Activated CD8-positive, alpha-beta memory T cell treated with anti-CD3 and anti-CD28 coated beads, Interleukin-2, amount 50 U/mL, for 4 hours (primary cell): Measurements from ENCODE around the gene GAL3ST2.
"Not testable (repeated sequence)": the region's sequence is repeated elsewhere in the genome, so short reads cannot be mapped to it uniquely, and the experiment has no call there.

Experiments used
- DNase-seq: peaks from one replicate; pipeline ENCODE4 v3.0.0-alpha.2; 2020

Gene GAL3ST2

GRCh38 chr2:241822264-241822623, 45.6 kb downstream of the GAL3ST2 start:
- no peak for DNase-seq

DNA sequence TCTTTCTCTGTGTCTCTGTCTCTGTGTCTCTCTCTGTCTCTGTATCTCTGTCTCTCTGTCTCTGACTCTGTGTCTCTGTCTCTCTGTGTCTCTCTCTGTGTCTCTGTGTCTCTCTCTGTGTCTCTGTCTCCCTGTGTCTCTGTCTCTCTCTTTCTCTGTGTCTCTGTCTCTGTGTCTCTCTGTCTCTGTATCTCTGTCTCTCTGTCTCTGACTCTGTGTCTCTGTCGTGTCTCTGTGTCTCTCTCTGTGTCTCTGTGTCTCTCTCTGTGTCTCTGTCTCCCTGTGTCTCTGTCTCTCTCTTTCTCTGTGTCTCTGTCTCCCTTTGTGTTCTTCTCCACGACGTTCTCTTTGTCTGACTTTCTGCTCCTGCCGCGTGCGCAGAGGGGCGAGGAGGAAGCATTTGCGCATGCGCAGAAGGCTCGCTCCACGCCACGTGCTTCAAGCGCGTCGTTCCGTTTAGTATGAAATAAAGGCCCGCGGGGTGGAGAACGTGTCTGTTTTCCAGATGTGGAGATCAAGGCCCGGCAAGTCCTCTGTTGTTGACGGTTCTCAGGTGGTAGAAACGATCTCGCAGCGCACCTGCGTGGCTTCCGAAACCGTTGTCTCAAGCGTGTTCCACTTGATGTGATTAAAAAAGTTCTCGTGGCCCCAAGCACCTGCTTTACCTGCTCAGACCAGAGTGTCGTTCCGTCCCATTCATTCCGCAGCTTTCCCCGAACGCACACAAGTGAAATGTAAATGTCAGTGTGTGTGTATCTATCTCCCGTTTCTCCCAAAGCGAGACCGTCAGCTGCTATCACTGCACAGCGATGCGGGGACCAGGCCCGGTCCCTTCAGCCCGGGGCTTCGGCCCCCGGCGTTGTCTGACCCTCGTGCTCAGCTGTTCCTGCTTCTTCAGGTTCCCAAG, 47.2 kb downstream of the GAL3ST2 start:
- not testable (repeated sequence) for DNase-seq

- DNase-seq = no peak
These were observed 50.8 kb downstream of the GAL3ST2 start for GRCh38 chr2:241827394-241827793.

- DNase-seq = no peak
These were observed 56.6 kb downstream of the GAL3ST2 start for GRCh38 chr2:241833101-241833663.

DNA sequence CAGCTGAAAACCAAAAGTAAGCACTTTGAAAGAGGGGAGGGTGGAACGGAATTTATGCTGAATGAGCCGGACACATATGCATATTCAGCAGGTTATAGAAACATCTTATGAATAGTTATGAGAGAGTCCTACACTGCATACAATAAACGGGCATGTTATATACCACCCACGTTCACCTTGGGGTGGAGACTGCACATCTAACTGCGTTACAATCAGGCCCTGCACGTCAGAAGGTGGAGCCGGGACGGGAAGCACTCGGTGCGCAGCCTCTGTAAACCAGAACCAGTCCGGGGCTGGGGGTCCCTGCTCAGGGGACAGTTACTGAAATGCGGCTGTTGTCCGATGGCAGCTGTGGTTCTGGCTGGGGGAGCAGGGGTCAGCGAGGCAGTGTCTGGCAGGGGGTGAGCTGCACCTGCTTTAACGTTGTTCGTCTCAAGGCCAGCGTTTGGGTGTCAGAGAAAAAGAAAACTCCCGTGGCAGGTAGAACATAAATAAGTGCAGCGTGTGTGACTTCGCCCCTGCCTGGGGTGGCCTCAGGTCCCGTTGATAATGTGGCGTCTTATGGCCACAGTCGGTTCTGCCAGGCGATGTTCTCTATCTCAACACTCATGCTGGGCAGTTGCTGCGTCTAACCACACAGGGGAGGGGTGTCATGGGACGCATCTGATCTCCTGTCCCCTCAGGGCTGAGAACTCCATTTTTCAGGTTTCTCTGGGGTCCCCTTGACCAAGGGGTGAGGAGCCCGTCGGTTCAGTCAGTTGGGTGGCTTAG, 57.3 kb downstream of the GAL3ST2 start:
- DNase-seq = not testable (repeated sequence)

DNA sequence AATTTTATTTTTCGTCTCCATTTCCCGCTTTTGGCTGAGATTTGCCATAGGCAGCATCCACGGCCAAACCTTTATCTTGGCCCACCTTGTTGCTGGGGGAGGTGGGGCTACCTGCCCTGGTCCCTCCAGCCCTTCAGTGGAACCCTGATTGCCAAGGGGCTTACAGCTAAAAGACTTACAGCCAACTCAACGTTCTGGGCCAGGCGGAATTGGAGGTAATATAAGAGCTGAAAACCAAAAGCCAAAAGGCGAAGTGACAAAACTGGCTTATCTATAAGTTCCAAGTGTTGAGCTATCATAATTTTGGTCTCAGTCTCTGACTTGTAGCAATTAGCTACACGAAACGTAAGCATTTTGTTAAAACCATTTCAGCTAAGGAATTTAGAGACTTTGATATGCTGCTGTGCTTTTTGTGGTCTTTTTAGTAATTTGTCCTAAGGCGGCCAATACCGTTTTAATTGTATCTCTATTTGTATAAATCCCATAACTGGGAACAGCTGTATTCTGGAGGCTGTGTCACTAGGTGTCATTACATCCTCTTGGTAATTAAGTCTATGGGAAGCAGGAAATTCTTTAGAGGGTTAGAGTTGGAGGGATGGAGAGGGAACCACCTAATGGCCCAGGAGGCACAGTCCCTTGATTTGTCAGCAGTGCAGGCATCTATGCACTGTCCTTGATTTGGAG, 58.0 kb downstream of the GAL3ST2 start:
- no peak for DNase-seq

- no peak for DNase-seq
These were observed 59.0 kb downstream of the GAL3ST2 start for GRCh38 chr2:241835611-241836010.

GRCh38 chr2:241836292-241836691, 59.7 kb downstream of the GAL3ST2 start:
- no peak for DNase-seq

GRCh38 chr2:241837197-241837965, 60.8 kb downstream of the GAL3ST2 start:
- no peak for DNase-seq

DNA sequence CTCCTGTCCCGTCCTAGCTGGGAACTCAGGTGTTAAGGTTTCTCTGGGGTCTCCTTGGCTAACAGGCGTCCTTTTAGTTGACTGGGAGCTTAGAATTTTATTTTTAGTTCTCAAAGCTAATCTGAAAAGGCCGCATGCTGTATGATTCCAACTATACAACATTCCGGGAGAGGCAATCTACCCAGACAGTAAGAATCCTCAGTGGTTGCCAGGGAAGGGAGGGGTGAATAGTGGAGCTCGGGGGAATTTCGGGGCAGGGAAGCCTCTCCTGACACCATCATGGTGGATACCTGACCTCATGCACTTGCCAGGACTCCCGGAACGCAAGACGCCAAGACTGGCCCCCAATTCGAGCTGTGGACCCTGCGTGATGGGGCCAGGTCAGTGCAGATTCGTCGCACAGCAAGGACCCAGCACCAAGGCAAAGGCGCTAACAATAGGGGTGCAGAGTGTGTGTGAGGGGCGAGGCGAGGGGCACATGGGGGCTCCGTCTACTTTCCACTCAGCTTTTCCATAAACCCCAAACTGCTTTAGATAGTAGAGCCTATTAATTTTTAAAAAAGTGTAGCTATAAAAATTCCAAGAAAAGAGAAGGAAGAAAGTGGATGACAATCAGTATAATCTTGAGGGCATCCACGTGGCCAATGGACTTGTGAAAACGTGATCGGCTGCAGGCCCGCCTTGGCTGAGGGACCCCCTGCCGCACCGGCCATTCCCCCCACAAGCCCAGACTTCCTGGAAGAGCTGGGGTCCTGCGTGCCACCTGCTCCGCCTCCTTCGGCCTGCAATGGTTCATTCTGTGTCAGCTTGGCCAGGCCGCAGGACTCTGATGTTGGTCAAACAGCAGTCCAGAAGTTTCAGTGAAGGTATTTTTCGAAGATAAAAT, 64.8 kb downstream of the GAL3ST2 start:
- no peak for DNase-seq

- DNase-seq = no peak
These were observed 65.4 kb downstream of the GAL3ST2 start for GRCh38 chr2:241842067-241842415.

GRCh38 chr2:241842620-241843211, 66.1 kb downstream of the GAL3ST2 start:
- peak; percentile 58 for DNase-seq

GRCh38 chr2:241843321-241844065, 66.9 kb downstream of the GAL3ST2 start:
- no peak for DNase-seq

DNA sequence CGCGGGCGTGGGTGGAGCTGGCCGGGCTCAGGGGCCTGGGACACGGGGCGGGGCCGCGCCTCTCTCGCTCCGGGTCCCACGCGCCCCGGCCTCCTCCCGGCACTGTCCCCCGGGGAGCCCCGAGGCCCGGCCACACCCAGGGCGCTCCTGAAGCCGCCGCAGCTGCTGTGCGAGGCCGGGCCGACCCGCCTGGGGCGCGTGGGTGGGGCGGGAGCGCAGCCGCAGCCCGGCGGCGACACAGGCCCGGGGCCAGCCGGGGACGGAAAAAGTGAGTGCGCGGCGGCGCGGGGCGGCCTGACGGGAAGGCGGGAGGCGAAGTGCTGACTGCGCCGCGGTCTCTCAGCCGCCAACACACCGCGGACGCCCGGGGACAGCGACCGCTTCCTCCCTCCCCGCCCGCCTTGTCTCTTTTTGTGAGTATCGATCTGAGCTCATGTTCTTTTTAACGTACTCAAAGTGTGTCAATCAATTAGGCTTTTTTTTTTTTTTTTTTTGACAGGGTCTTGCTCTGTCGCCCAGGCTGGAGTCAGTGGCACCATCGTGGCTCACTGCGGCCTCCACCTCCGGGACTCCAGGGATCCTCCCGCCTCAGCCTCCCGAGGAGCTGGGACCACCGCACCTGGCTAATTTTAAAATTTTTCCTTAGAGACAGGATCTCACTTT, 67.6 kb downstream of the GAL3ST2 start:
- DNase-seq = peak; percentile 84

DNA sequence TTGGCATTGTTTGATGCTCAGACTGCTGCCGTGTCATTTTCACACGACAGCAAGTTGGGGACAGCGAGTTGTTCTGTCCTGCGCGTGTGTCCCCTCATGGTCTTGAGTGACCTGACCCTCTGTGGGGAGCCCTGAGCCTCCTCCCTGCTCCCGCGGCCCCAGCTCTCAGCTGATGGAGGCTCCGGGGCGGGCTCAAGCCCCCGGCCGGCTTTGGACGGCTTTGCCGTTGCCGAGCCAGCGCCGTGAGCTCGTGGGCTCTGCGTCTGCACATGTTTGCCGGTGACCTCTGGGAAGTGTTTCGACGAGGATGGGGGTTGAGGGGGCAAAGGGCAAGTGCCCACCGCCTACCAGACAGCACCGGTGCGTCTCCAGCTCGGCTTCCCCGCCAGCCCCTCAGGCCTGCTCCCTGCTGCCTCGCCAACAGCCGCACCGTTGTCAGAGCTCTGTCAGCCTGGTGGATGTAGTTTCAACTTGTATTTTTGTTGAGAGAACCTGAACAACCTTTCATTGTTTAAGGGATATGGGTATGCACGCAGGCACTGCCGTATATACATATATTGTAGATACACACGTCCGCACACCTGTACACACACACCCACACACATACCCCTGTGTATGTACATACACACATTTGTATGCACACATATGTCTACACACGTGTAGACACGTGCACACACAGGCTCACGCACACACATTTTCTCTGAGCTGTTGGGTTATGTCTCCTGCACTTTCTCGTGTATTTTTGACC, 68.4 kb downstream of the GAL3ST2 start:
- no peak for DNase-seq

- no peak for DNase-seq
These were observed 69.8 kb downstream of the GAL3ST2 start for GRCh38 chr2:241846406-241846805.

GRCh38 chr2:241848761-241849615, 72.4 kb downstream of the GAL3ST2 start:
- DNase-seq = no peak
